GM12878 (cell line): ENCODE measurements around the gene HRH2. TPM values are rescaled to one million over a fixed set of nuclear protein-coding genes. Genes with fewer than 3 reads are reported as not detected.

Experiments
- ATAC-seq: fragments of 200-7000 bp; cut with Tn5 transposase; 3 replicates; pipeline ENCODE4 v1.9.1; 2020; ENCODE audit warnings: mild to moderate bottlenecking, moderate library complexity
- BruUV-seq: library from RNA; stranded (reverse); fragments of 400-500 nt; replicated peaks from 2 replicates; lab custom pipeline; 2021; lab: Mats Ljungman, UMichigan
- CTCF ChIA-PET: fragments of 300-600 bp; sonication (Branson Sonifier 250); formaldehyde crosslinking; extraction: SDS; loops from one replicate; lab custom pipeline; 2021; ENCODE audit warnings: inconsistent platforms; lab: Yijun Ruan, JAX
- POLR2A ChIA-PET: fragments of 350-600 bp; formaldehyde crosslinking; extraction: SDS; loops from one replicate; lab custom pipeline; 2021; ENCODE audit warnings: inconsistent platforms; lab: Charles Lee
- RAD21 ChIA-PET: fragments of 300-600 bp; sonication (Branson Sonifier 250); formaldehyde crosslinking; loops from one replicate; lab custom pipeline; 2023; ENCODE audit warnings: antibody characterized with exemption; ENCODE audit not compliant: unreplicated experiment; lab: Charles Lee
- SMC1A ChIA-PET: fragments of 300-600 bp; sonication (Branson Sonifier 250); formaldehyde crosslinking; loops from one replicate; lab custom pipeline; 2023; ENCODE audit not compliant: unreplicated experiment, uncharacterized antibody; lab: Charles Lee
- DNase-seq: peaks from one replicate; pipeline ENCODE4 v3.0.0-alpha.2; 2011; ENCODE audit warnings: low read depth, low spot score
- FAIRE-seq: peaks from 3 replicates; lab custom pipeline; 2011; peaks lifted over from hg19 to GRCh38; lab: Jason Lieb, UNC
- H2AFZ ChIP-seq: 2 replicates; pipeline ENCODE4 v1.6.0; 2011; ENCODE audit warnings: low read depth, low read length, control low read depth; ENCODE audit not compliant: control insufficient read depth
- H3K27ac ChIP-seq: 2 replicates; pipeline ENCODE4 v1.5.1; 2011; ENCODE audit warnings: control low read depth; ENCODE audit not compliant: control insufficient read depth, insufficient read depth
- H3K27me3 ChIP-seq, 2 experiments: replicated peaks in 1 of 2; 2 replicates each; pipeline versions ENCODE4 v1.6.0 to v1.6.1; 2011; ENCODE audit warnings: low read length in 1 of 2; ENCODE audit not compliant: control insufficient read depth in 2 of 2, insufficient read depth in 2 of 2
- H3K36me3 ChIP-seq, 2 experiments: 2 replicates each; pipeline ENCODE4 v1.5.1; 2011; ENCODE audit warnings: low read length in 1 of 2; ENCODE audit not compliant: control insufficient read depth in 2 of 2, insufficient read depth in 2 of 2
- H3K4me1 ChIP-seq: 2 replicates; pipeline ENCODE4 v1.6.1; 2011; ENCODE audit warnings: mild to moderate bottlenecking, low read length, moderate library complexity, mixed read lengths; ENCODE audit not compliant: control insufficient read depth, insufficient read depth
- H3K4me2 ChIP-seq: 2 replicates; pipeline ENCODE4 v1.6.0; 2011; ENCODE audit warnings: control low read depth; ENCODE audit not compliant: control insufficient read depth, insufficient read depth
- H3K4me3 ChIP-seq: fragments of 200-600 bp; sonication (generic); 2 replicates; pipeline ENCODE4 v1.5.1; 2016
- H3K79me2 ChIP-seq: 2 replicates; pipeline ENCODE4 v1.6.0; 2011; ENCODE audit warnings: low read length; ENCODE audit not compliant: control insufficient read depth, insufficient read depth
- H3K9ac ChIP-seq: 2 replicates; pipeline ENCODE4 v1.8.0; 2011; ENCODE audit warnings: low read length, control low read depth, mixed read lengths; ENCODE audit not compliant: control insufficient read depth, insufficient read depth
- H3K9me3 ChIP-seq: replicated peaks from 3 replicates; pipeline ENCODE4 v1.5.1; 2011; ENCODE audit warnings: mild to moderate bottlenecking, low read length; ENCODE audit not compliant: control insufficient read depth, insufficient read depth
- H4K20me1 ChIP-seq: 2 replicates; pipeline ENCODE4 v1.6.0; 2011; ENCODE audit not compliant: control insufficient read depth, insufficient read depth
- BCL11A ChIP-seq: IDR thresholded peaks from 2 replicates; pipeline ENCODE4 v1.6.1; 2011; ENCODE audit warnings: low read depth, low read length
- FOXK2 ChIP-seq: fragments of 450-650 bp; IDR thresholded peaks from 2 replicates; pipeline ENCODE4 v1.6.1; 2017; ENCODE audit warnings: mild to moderate bottlenecking, moderate library complexity
- HSF1 ChIP-seq: fragments of 150-350 bp; IDR thresholded peaks from 2 replicates; pipeline ENCODE4 v1.6.1; 2014; ENCODE audit warnings: mild to moderate bottlenecking, low read depth, low read length
- KAT2A ChIP-seq: conservative IDR thresholded peaks from 2 replicates; pipeline ENCODE4 v1.6.1; 2011; ENCODE audit warnings: low read depth, low read length; ENCODE audit not compliant: control insufficient read depth
- MEF2A ChIP-seq: IDR thresholded peaks from 2 replicates; pipeline ENCODE4 v1.6.1; 2011; ENCODE audit warnings: low read depth, mild to moderate bottlenecking, low read length, moderate library complexity; ENCODE audit not compliant: insufficient read depth
- MEF2B ChIP-seq: fragments of 450-650 bp; IDR thresholded peaks from 2 replicates; pipeline ENCODE4 v1.6.1; 2018; ENCODE audit warnings: mild to moderate bottlenecking, moderate library complexity; ENCODE audit not compliant: partially characterized antibody, poor library complexity, severe bottlenecking
- NBN ChIP-seq: fragments of 450-650 bp; IDR thresholded peaks from 2 replicates; pipeline ENCODE4 v1.6.1; 2016
- NFIC ChIP-seq: IDR thresholded peaks from 2 replicates; pipeline ENCODE4 v1.6.1; 2012; ENCODE audit warnings: low read depth, mild to moderate bottlenecking, inconsistent platforms, low read length, moderate library complexity
- RAD21 ChIP-seq: IDR thresholded peaks from 2 replicates; pipeline ENCODE4 v1.6.1; 2011; ENCODE audit warnings: mild to moderate bottlenecking, low read depth, low read length, moderate library complexity; ENCODE audit not compliant: insufficient read depth
- RB1 ChIP-seq: fragments of 450-650 bp; formaldehyde crosslinking; IDR thresholded peaks from 2 replicates; pipeline ENCODE4 v1.6.1; 2017; ENCODE audit warnings: mild to moderate bottlenecking, borderline replicate concordance
- SREBF2 ChIP-seq: IDR thresholded peaks from 2 replicates; pipeline ENCODE4 v1.6.1; 2012; ENCODE audit warnings: mild to moderate bottlenecking, low read length
- TAF1 ChIP-seq: IDR thresholded peaks from 2 replicates; pipeline ENCODE4 v1.6.1; 2011; ENCODE audit warnings: mild to moderate bottlenecking, low read depth, low read length, borderline replicate concordance
- TARDBP ChIP-seq: IDR thresholded peaks from 2 replicates; pipeline ENCODE4 v1.6.1; 2016; ENCODE audit warnings: borderline replicate concordance
- ZBTB4 ChIP-seq: fragments of 450-650 bp; formaldehyde crosslinking; IDR thresholded peaks from 2 replicates; pipeline ENCODE4 v1.4.0; 2022; ENCODE audit warnings: mild to moderate bottlenecking, moderate library complexity
- WGBS: methylation state at CpG from one replicate; pipeline ENCODE4 v1.1.6; 2016; ENCODE audit warnings: low lambda C conversion rate; ENCODE audit not compliant: insufficient replicate concordance, insufficient coverage; ENCODE audit errors: missing lambda C conversion rate; 5-methylcytosine and 5-hydroxymethylcytosine counted together
- in situ Hi-C: fragments of 300-500 bp; cut with MboI; formaldehyde crosslinking; loops from 9 replicates; pipeline ENCODE4 v1.14.3; 2018; ENCODE audit warnings: mixed read lengths
- intact Hi-C: fragments of 100-400 bp; cut with micrococcal nuclease; formaldehyde crosslinking; loops from one replicate; pipeline ENCODE4 v1.14.2; 2022; ENCODE audit not compliant: unreplicated experiment
- polyA plus RNA-seq, 11 experiments: library from polyadenylated mRNA; depleted of rRNA in 4 of 11; unstranded in 6 of 11; stranded (reverse) in 5 of 11; fragments of >200 nt; fragmentation: Nextera tagmentation in 4 of 11; fragmentation: Illumina TruSeq in 1 of 11; extraction: Ambion mirVana in 4 of 11; extraction: Trizol in 1 of 11; gene quantifications; 1 replicate in 1 of 11; 2 replicates in 10 of 11; pipeline versions ENCODE4 v1.2.1 to v1.2.3, GENCODE V29; 2011 to 2016; ENCODE audit warnings: inconsistent platforms in 2 of 11, missing spikeins in 2 of 11, low read depth in 1 of 11
- total RNA-seq, 4 experiments: library from RNA; depleted of rRNA in 3 of 4; stranded (reverse); fragments of >200 nt in 3 of 4; fragmentation: Illumina TruSeq in 1 of 4; extraction: Trizol in 1 of 4; gene quantifications; 2 replicates each; pipeline versions ENCODE4 v1.2.1 to v1.2.3, GENCODE V29; 2013 to 2021

Gene HRH2
- total and polyA plus RNA-seq, 10 of the 15 experiments (the other 5 are each of a cell fraction or from before 2014, with no cell fraction given) = 0.01 to 0.05 (median 0.03) TPM; not detected in 7

GRCh38 chr5:175707751-175708375, 50.0 kb downstream of the HRH2 start (continued):
- no peak for TF ChIP-seq ZBTB4 (CRISPR knock-in tag)

GRCh38 chr5:175709276-175709781, 51.5 kb downstream of the HRH2 start:
- FAIRE-seq (no peak), DNase-seq (no peak), ATAC-seq (no peak)
- Histone ChIP-seq H3K27me3 (0 out of 4 replicates have a peak, but pooled peaks cover 0 to 4% of the 10 kb centered on the region in 2 experiments), H3K27ac (no peak overlapping the region), H3K4me3 (no peak overlapping the region), H3K9ac (no peak overlapping the region), H4K20me1 (no peaks in the 10 kb centered on the region), H3K9me3 (no peaks in the 10 kb centered on the region), H2AFZ (no peak overlapping the region), H3K4me2 (no peak overlapping the region), H3K36me3 (no peaks in the 10 kb centered on the region), H3K4me1 (no peaks in the 10 kb centered on the region), H3K79me2 (no peaks in the 10 kb centered on the region)
- ChIA-PET POLR2A (no interaction called here), SMC1A (no interaction called here), CTCF (no interaction called here), RAD21 (no interaction called here)
- intact Hi-C loops (no loop called here), in situ Hi-C loops (no loop called here)
- TF ChIP-seq NBN (no peak), SREBF2 (no peak), KAT2A (no peak), TARDBP (no peak), MEF2B (no peak), RB1 (no peak), TAF1 (no peak), BCL11A (no peak), HSF1 (no peak), MEF2A (no peak), RAD21 (no peak), FOXK2 (no peak), NFIC (no peak)
- BruUV-seq = no TSS peak
- WGBS = 26% methylated on average over 11 of the region's 13 CpGs
